NCI-H345 treated with DMSO at 0.1 percent for 48 hours (cell line): ENCODE data around the gene ARL2.

Experiments
- DNase-seq: peaks from one replicate; lab custom pipeline; 2025; ENCODE audit not compliant: unreplicated experiment; lab: John Stamatoyannopoulos, UW

Gene ARL2

DNA sequence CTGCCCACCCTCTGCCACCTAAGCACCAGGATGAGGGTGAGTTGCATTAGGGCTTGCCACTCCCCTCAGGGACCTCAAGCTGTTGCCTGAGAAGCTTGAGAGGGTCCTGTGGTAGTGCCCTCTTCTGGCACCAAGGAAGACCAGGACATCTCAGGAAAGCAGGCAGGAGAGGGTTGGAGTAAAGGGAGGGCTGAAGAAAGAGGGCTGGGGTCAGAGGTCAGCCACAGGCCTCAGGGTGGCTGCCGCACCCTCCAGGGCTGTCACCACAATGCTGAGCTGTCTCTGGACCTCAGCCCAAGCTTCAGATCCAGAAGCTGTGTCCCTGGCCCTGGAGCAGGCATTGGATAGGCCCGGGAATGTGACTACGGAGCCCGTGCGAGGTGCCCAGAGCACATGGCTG is 31.1 kb downstream of the ARL2 start:
- no peak for DNase-seq

DNA sequence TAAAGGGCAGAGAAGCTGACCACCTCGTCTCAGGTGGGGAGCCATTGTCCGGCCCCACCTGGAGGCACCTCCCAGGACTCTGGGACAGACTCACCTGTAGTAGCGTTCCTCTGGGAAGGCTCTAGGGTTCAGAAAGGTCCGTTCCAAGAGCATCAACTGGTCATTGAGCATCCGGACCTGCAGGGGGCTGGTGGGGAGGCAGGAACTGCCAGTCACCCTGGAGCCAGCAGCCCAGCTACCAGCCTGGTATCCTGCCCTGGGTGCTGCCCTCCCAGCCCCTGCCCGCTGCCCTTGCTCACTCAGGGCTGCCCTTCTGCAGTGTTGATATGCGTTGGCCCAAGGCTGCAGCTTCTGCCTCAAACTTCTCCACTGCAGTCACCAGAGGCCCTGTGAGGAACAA is 31.8 kb downstream of the ARL2 start:
- DNase-seq: no peak

DNA sequence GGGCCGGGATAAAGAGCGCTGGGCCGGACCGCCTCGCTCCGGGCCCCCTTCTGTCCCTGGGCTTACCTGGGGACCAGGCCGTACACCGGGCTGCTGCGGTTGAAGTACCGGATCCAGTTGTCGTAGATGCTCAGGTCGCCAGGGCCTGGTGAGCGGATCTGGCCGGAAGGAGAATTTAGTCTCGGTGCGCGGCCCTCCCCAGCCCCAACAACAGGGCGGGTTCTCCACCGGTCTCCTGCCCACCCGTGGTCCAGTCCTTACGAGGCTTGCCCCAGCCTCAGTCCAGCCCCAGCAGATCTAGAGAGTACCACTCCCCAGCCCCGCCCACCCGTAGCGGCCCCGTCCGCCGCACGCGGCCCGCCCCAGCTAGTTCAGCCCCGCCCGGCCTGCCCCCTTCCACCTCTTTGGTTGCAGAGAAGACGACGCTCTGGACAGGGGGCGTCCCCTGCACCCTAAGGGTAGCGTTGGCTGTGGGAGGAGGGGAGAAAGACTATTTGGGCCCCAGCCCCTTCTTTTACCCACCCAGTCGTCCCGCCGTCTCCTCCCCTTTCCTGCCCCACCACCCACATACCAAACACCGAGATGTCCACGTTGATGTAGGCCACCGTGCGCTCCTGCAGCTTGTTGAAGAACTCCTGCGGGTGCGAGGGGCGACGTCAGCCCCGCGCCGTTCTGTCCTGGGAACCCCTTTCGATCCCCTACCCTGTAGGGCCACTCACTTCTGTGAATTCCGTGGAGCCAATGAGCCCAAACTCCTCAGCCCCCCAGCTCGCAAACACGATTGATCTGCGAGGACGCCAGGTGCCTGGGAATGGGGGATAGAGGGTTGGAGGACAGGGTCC is 33.8 kb downstream of the ARL2 start:
- no peak for DNase-seq

DNA sequence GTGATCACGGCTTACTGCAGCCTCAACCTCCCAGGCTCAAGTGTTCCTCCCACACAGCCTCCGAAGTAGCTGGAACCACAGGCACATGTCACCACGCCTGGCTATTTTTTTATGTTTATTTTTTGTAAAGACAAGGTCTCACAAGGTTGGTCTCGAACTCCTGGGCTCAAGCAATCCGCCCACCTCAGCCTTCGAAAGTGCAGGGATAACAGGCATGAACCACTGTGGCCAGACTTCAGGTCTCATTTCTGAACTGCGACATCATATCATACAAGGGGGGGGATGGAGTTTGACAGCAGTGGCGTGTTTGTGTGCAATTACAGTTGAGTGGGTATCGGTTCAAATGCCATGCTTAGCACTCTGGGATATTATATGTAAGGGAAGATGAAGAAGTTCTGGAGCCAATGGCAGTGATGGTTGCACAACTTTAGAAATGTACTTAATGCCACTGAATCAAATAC is 37.5 kb downstream of the ARL2 start:
- no peak for DNase-seq

DNA sequence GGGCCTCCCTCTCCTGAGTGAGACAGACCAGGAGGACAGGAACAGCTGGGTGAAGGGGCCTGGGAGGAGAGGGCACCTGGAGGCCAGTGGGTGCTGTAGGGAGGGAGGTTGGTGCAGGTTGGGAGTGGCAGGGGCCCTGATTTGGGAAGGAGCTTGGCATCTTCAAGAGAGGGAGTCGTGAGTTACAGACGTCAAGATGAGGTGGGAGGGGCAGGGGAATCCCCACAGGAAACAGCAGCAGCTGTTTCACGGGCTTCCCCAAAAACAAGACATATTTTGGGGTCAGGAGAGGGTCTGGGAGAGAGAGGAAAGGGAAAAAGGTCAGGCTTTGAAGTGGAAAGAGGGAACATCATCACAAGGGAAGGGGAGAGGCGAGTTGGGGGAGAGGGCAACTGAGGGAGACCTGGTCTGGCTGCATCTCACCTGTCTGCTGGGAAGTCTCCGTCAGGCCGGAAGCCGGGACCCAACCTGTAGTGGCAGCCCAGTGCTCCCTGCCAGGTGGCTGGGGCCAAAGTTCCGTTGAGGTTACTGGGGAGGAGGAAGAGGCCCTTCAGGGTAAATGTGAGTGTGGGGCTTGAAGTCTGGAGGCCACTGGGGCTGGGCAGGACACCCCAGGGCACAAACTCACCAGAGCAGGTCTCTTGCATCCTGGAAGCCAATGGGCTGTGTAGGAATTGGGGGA is 40.0 kb downstream of the ARL2 start:
- no peak for DNase-seq

DNA sequence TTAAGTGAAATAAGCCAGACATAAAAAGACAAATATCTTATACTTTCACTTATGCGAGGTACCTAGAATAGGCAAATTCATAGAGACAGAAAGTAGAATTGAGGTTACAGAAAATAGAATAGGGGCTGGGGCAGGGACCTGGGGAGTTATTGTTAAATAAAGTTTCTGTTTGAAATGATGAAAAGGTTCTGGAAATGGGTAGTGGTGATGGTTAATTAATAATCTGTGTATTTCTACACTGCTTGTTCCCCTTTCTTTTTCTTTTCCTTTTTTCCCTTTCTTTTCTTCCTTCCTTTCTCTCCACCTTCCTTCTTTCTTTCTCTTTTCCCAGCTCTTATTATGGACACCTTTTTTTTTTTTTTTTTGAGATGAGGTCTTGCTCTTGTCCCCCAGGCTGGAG is 41.6 kb downstream of the ARL2 start:
- no peak for DNase-seq

DNA sequence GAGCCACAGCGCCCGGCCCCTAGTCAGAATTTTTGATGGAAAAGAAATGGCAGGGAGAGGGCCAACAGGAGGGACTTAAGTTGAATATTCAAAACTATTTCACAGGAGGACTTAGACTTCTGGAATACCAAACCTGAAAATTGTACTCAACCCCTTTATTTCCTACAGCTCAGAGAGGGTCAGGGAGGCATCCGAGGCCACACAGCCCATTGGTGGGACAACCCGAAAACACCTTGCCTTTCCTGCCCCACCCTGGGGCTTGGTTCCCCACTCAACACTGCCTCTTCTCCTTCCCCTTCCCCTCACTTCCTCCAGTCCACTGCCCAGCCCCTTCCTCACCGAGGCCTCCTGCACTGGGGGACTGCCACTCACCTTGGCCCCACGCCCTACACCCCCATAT is 43.0 kb downstream of the ARL2 start:
- DNase-seq: no peak

DNA sequence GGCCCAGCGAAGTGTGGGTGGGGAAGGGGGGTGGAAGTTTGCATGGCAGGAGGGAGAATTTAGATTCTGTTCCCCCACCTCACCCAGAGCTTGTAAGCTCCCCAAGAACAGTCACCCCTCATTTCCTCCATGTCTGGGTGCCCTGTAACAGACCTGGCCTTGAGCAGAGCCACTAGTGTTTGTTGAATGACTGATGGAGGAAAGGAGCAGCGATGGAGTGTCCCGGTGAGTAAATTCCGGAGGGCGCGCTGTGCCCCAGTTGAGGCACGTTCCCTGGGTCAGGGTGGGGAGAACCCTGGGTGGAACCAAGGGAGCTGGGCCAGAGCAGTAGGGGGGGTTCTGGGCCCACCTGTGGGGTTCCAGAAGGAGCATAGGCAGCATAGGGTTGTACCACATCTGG is 43.6 kb downstream of the ARL2 start:
- DNase-seq: no peak

DNA sequence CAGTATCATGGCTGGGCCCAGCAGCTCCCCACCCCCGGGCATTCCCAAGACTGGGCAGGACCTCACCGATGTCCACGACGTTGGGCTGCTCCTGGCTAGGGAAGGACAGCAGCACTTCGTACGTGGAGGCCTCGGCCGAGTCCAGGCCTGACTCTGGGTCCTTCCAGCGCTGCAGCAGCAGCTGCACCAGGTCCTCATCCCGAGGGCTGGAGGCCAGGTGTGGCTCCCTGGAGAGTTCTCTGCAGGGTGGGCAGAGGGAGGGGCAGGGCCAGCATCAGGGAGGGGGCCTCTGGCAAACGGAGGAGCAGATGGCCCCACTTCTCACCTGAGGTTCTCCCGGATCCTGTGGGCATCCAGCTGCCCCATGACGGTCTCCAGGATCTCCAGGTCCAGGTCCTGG is 44.1 kb downstream of the ARL2 start:
- DNase-seq: peak; percentile 52

DNA sequence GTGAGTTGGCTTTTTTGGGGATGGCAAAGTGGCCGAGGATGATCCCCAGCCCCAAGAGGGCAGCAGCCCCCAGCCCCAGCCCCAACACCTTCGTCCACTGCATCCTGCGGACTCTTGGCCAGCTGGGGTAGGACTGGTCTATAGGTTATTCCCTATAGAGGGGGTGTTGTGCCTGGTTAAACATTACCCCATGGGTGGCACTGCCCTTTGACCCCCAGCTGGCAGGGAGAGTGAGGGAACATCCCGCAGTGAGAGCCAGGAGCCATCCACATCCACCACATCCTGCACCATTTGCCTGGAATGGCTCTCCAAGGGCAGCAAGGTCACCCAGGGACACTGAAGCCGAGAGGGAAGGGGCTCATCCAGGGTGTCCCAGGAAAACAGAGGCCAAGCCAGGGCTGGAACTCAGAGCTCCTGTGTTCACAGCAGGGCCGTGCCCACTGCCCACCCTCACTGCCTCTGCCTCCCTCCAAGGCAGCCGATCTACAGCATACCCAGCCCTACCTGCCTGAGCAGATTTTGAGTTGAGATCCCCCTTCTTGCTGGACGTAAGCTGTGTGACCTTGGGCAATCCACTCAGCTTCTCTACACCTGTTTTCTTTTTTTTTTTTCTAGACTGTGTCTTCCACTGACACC is 44.6 kb downstream of the ARL2 start, which contains the start of gene NAALADL1:
NAALADL1 (minus strand) TSS at position 135 of the 636 bp plus-strand sequence; CDS start at position 103, 32 bp downstream.
- no peak for DNase-seq

DNA sequence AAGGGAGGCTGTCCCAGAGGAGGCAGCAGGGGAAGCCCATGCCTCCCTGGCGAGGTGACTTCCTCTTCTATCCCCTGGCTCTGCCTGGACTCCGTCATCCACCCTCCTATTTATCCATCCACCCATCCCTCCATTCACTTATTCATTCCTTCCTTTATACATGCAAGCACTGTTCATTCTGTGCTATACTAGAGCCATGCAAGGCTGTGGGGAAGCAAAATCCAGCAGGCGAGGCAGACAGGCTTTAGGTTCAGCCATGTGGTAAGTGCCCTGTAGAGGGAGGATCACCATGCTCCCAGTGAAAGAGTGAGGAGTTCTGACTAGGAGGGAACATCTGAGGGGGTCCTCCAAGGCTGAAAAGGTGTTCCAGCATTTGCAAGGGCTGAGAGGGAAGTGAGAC is 45.6 kb downstream of the ARL2 start:
- DNase-seq: no peak

DNA sequence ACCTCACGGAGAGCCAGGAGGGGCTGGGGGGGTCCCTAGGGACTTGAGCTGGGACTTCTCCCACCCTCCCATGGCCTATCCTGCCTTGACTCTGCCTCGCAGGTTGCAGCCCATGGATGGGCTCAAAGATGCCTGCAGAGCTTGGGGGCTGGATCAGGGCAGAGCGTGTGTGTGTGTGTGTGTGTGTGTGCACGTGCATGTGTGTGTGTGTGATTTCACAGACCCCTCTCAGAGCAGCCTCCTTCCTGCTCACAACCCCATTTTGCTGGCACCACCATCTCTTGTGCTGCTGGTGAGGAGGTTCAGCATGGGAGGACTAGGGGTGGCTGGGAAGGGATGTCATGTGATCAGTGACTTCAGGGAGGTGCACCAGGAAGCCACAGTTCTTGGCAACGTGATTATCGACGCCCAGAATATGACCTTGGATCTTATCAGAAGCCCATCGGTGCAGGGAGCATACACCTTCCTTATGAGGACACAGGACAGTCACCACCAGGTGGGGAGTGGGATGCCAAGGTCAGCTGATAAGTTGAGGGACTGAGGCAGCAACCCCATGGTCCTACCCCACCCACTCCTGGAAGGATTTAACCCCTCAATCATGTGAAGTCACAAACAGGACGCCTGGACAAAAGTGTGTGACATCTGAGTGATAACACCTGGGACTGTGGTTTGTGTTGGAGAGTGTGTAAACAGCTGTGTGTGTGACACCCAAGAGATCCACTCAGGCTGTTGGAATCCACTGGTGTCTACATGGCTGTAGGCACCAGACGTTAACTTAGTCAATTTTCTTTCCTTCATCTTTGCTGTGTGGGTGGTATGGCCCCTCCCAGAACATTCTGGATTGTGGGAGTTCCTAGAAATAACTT is 46.2 kb downstream of the ARL2 start:
- no peak for DNase-seq

DNA sequence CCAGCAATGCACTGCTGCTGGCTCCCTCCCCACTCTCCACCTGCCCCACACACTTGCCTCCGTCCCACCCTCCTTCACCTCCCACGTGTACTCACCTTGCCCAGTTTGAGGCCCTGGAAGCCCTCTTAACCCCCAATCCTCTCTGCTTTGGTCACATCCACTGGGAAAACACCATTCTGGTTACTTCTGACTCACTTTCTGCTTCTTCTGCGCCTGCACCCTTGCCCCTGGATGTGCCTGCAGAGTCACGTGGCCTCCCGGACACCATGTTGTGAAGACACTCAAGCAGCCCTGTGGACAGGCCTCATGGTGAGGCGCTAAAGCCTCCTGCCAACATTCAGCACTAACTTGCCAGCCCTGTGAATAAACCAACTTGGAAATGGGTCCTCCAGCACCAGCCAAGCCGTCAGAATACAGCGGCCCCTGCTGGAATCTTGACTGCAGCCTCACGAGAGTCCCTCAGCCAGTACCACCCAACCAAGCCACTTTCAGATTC is 47.0 kb downstream of the ARL2 start:
- DNase-seq: no peak

DNA sequence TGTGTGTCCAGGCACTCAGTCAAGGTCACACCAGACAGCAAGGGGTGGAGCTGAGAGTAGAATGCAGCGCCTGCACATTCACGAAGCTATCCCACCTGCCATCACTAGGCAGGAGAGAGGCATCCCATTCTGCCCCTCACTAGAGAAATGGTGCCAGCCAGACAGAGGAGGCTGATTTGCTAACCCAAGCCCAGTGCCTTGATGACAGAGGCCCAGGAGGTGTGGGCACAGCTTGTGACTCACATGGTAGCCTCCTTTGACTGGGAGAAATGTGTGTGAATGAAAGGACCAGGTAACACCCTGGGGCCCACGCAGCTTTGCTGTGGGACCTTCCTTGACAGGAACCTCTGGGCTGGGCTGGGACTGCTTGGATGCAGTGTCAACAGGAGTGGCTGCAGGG is 49.6 kb downstream of the ARL2 start:
- DNase-seq: no peak

DNA sequence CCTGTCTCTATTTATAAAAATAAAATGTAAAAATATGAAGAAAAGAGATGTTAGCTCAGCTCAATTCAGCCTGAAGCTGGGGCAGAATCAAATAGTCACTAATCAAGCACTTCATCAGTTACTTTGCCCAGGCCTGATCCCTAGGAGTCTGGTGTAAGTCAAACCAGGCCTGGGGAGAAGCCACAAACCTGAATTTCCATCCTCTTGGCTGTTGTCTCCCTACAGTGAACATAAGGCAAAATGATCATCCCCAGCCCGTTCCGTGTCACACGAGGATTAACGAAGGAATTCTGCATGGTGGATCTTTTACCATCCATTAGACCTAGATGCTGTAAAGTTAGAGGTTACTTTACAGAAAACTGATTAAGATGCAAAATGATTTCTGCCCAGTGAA is 50.9 kb downstream of the ARL2 start:
- DNase-seq: no peak

DNA sequence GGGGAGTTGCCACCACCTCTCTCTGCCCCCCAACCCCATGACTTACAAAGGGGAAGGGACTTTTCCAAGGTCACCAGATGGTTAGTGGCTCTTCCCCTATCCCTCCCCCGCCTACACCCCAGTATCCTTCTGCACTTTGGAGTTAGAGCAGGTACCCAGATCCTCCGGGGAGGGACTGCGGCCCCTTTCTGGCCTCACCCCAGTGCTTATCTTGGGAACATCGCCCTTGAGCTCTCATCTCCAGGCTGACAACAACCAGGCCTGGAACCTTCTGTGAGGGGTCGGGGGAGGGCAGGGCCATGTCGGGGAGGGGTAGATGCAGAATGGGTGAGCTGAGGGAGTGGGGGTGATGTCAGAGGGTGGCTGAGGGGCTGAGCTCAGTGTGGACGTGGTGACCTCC is 51.9 kb downstream of the ARL2 start:
- no peak for DNase-seq

DNA sequence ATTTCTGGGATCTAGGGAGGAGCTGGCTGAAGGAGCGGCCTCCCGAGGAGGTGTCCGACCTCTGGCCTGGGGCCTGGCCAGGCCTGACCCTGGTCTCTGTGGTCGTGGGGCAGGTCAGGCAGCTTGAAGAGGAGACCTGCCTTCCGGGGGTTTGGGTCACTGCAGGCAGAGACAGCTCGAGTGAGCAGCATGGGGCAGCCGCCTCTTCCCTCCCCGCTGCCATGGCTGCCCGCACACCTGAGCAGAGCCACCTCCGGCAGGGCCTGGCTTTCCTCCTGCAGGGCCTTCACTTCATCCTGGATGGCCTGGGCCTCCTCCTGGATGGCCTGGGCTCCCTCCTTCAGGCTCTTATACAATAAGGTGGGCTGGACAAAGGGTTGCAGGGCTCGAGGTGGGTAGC is 52.4 kb downstream of the ARL2 start:
- DNase-seq: no peak

DNA sequence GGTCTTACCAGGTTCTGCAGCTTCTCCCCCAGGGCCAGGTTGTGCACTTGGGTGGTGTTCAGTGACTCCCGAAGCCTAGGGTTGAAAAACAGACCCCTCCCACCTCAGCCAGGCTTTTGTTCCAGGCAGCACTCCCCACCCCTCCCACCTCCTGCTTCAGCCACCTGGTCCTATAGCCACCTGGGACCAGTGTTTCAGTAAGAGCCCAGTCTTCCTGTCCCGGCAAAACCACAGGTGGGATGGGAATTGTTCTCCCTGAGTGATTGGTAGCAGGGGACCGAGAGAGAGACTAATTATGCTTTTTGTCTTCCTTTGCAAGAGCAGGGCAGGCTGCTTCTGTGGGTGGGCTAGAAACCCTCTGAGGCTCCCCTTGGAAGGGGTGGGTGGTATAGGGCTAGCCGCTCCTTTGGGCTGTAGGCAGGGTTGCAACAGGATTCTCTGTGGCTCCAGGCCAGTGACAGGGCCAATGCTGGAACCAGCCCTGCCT is 52.9 kb downstream of the ARL2 start:
- peak; percentile 83 for DNase-seq

DNA sequence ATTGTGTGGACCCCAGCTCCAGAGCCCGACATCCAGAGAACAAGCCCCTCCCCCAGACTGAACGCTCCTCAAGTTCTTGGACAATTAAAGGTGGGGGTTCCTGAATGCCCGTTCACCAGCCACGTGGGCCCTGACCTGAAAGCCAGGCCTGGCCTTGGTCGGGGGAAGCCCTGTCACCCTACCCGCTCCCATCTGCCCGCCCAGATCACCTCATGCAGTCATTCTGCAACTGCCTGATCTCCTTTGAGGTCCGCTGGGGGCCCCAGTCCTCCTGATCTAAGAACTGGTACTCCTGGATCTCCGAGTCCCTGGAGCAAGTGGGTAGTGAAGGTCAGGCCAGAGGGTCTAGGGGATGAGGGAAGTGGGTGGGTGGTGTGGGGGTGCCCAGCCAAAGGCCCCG is 53.5 kb downstream of the ARL2 start:
- no peak for DNase-seq

DNA sequence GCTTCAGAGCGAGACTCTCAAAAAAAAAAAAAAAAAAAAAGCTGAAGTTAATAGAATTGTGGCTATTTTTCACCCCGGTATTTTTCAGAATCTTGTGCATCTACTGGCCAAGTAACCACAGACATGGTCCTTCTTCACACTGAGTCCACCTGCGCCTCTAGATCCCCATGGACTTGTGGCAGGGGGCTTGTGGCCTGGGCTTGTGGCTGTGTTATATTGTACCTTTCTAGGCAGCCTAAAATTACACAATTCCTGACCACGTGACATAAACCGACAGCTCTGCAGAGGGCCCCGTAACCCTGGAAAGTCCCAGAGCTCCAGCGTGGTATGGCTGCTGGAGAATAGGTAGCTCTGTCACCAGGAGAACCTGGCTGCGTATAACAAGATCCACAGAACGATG is 55.3 kb downstream of the ARL2 start:
- no peak for DNase-seq
